ENCODE measurements around the gene PTPRZ1. TPM values are rescaled to one million over a fixed set of nuclear protein-coding genes. Genes with fewer than 3 reads are reported as not detected.

The PTPRZ1 gene
- 10 to 100 TPM in 1 of 2 donors, 1 to 10 TPM in 1; 5.0 to 10.3 TPM for total RNA-seq

GRCh38 chr7:121872831-121873288 is at the start of gene PTPRZ1:
Gene PTPRZ1 (plus strand): TSS chr7:121873161. CDS start chr7:121873500, 339 bp downstream.

Small RNA genes lying within 50 kb of the gene (small RNA-seq; reads per million reads assigned to genes)
- 0 reads per million in 2 donors for gene RNU7-154P
